Embryonic facial prominence (tissue), 1 donor: Measurements from ENCODE around the gene OSBP2.

ENCODE experiments used
- DNase-seq: peaks from one replicate; pipeline ENCODE4 v3.0.0-alpha.2; 2016; ENCODE audit errors: extremely low spot score

Gene OSBP2

GRCh38 chr22:30843245-30843644 is 148.6 kb downstream of the OSBP2 start:
- no peak for DNase-seq

GRCh38 chr22:30847583-30847982 is 152.9 kb downstream of the OSBP2 start:
- no peak for DNase-seq

DNA sequence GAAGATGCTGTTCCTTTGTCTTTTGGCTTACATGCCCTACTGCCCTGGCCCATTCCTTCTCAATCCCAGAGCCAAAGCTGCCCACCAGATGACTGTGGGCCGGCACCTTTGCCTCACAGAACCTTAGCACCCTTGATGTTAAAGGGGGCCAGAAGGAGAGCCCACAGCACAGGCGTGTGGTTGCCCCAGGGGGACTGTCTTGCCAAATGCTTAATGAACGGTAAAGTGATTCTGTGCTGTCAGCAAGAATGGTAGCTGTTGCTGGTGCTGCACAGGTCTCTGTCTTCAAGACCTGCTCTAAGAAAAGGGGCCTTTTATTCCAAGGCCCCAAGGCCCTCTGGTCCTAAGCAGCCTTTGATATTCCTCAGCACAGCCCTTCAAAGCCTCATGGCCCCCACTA is 160.6 kb downstream of the OSBP2 start:
- DNase-seq, result no peak

- DNase-seq, result no peak
Observed at GRCh38 chr22:30855677-30856518, 161.2 kb downstream of the OSBP2 start.

DNA sequence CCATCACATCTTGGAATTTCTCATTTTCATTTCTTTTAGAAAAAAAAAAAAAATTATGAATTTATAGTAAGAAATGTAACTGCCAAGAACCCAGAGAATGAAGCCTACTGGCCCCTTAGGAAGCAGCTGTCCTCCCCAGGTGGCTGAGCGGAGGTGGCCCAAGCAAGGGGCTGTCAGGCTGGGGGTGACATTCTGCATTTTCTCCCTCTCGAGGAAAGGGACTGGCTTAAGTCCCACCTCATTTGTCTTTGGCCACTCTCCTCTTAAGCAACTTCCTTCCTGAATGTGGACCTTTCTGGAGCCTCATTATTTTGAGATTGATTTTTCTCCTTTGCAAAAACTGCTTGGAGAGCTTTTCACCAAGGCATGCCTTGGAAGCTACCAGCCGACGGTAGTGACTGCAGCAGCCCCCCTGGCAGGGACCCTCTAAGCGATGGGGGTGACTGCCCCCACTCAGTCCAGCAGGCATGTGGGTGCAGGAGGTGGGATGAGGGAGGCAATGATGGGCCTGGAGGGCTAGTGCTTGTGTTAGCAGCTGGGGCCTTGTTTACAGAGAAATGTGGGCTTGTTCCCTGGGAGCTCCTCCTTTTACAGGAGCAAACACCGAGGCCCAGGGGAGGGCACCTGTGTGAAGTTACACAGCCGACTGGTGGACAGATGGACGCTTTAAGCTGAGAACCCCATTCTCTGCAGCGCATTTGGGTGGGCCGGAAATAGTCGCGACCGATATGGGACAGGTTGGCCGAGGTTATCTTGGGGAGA is 162.2 kb downstream of the OSBP2 start:
- no peak for DNase-seq

- DNase-seq, result no peak
Observed at GRCh38 chr22:30857791-30858190, 163.1 kb downstream of the OSBP2 start.

DNA sequence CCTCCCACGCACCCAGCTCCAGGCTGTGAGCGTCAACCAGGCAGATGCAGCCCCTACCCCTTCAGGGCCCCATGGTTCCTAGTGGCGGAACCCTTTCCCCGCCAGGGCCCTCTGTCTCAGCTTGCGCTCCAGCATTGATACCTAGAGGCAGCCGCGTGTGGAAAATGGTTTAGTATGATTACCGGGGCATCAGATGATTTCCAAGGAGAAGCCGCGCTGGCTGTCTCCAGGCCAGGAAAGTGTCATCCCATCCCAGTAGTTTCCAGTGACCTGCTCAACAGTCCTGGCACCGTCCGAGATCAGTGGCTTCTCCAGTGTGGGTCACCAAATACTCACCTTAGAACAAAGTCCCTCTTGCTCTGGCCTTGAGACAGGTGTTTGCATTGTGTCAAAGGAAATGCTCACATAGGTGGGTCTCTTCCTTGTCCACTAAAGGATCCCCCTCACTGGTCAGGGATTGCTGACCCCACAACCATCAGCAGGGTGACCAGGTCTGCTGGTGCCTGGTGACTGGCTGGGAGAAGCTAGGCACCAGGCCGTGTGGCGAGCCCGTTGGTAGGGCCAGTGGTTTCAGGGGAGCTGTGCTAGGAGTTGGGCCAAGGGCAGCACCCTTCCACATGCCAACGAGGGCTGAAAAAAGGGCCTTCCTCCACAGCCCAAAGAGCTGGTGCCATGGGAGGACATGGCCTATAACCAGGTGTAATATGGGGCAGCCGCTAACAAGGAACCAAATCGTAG is 164.5 kb downstream of the OSBP2 start:
- DNase-seq, result no peak

- DNase-seq, result no peak
Observed at GRCh38 chr22:30859714-30860095, 165.0 kb downstream of the OSBP2 start.

DNA sequence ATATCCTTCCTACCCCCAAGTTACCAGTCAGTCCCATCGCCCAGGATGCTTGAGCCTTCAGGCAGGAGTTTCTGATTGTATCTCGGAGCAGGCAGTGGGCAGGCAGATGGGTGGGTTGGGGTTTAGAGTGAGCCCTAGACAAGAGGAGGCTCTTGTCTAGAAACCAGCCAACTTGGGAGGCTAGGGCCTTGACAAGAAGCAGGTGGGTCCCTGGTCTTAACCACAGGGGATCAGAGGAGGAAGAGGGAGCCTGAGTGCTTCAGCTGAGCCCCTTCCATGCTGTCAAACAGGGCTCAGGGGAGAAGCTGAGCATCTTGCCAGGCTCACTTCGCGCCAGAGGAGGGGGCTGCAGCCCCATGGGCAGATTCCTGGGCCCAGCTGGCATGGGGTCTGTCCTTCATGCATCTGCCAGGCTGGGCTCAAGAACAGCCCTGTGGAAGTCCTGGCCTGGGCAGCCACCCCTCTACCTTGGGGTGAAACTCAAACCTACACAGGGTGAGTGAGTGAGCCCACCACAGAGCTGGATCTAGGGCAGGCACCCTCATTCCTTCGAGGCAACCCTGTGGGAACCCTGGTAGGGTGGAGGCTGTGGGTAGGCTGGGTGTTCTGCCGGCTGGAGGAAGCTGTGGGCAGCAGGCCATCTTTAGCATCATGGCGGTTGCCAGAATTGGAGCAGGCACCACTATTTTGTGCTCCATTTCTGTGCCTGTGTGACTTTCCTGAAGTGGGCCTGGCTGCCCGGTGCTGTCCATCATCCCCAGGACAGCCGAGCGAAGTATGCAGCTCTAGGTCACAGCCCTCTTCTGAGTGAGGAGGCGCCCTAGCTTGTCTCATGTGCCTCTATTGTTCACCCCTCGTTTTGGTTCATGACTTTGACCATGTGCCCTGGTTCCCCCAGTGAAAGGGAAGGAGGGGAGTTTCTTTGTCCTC is 165.8 kb downstream of the OSBP2 start:
- no peak for DNase-seq

DNA sequence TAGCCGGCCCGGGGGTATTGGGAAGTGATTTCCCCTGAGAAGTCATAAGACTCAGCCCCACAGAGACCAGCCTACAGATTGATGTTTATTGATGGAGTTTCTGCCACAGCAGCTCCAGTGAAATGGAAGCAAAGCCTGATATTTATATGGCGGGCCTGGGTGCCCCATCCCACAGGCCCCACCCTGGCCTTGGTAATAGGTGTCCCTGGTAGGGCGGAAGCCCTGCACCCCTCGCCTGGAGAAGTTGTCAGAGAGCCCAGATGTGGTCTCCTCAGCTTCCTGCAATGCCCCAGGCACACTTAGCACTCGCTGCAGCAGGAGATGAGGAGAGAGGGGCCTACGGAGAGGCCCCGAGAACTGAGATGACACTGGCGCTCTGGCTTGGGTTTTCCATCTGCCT is 166.5 kb downstream of the OSBP2 start:
- DNase-seq, result no peak

DNA sequence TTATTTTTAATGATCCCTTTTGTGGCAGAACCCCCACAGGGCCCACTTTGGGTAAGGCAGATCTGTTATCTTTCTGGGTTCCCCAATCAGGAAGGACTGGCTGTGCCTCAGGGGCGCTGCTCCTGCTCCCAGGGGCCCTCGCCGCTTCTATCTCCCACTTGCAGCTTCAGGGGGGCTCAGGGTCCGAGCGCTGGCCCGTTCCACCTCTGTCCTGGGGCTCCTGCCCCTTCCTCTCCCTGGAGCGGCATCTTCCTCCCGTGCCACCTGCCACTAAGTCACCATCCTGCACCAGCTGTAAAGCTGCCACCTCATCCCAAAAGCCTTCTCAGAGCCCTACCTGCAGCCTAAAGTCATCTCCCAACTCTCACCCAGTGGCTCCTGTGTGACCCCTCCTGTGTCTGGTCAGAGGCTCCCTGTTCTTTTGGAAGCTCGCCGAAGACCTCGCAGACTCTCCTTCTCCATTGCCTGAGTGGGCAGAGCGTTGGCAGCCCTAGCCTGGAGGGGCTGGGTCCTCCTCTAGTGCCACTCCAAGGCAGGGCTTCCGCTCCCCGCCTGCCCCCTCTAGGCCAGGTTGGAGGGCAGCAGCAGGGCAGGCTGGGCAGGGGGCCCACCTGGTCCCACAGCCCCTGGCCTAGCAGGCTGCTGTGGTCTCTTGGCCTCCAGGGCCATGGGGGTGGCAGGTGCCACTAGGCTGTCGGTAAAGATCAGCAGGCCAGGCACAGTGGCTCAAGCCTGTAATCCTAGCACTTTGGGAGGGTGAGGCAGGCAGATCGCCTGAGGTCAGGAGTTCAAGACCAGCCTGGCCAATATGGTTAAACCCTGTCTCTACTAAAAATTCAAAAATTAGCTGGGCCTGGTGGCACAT is 167.2 kb downstream of the OSBP2 start:
- no peak for DNase-seq

- no peak for DNase-seq
Observed at GRCh38 chr22:30863081-30863833, 168.6 kb downstream of the OSBP2 start.

- DNase-seq, result no peak
Observed at GRCh38 chr22:30864441-30865420, 170.1 kb downstream of the OSBP2 start.

- no peak for DNase-seq
Observed at GRCh38 chr22:30865656-30866055, 171.0 kb downstream of the OSBP2 start.

DNA sequence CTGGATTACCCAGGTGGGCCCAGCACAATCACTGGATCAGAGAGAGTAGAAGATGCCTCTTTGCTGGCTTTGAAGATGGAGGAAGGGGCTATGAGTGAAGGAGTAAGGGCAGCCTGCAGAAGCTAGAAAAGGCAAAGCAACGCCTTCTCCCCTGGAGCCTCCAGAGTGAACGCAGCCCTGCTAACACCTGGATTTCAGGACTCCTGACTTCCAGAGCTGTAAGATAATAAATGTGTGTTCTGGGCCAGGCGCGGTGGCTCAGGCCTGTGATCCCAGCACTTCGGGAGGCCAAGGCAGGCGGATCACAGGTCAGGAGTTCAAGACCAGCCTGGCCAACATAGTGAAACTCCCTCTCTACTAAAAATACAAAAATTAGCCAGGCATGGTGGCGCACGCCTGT is 171.5 kb downstream of the OSBP2 start:
- no peak for DNase-seq

DNA sequence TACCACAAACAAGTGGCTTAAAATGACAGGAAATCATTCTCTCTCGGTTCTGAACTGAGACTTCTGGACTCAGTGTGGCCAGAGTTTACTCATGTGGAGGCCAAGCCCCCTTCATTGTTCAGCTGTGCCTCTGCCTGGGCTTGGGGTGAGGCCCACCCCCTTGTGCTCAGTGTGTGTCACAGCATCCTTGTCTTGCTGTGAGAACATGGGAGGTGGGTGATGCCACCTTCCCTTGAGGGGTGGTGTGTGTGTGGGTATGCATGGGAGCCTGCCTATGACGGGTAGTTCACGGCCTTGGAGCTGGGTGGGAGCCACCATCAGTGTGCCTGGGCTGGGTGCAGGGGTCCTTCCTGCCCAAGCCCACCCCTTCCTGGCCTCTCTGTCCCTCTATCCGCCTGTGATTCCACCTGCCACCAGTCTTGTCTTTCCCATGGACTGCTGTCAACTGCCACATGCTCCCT is 172.2 kb downstream of the OSBP2 start:
- no peak for DNase-seq

- no peak for DNase-seq
Observed at GRCh38 chr22:30867746-30868662, 173.3 kb downstream of the OSBP2 start.
